HEK293 (cell line): Measurements from ENCODE around the gene SPECC1L.

Source experiments
- GFI1B ChIP-seq: fragments of 450-650 bp; formaldehyde crosslinking; IDR thresholded peaks from 2 replicates; pipeline ENCODE4 v1.5.1; 2016; ENCODE audit warnings: missing biosample characterization, missing genetic modification characterization
- HOXD13 ChIP-seq: sonication (generic); formaldehyde crosslinking; IDR thresholded peaks from 2 replicates; pipeline ENCODE4 v1.8.0; 2022; ENCODE audit warnings: missing genetic modification reagents, borderline replicate concordance
- KLF10 ChIP-seq: fragments of 450-650 bp; IDR thresholded peaks from 2 replicates; pipeline ENCODE4 v1.5.1; 2018; ENCODE audit warnings: missing biosample characterization, mild to moderate bottlenecking, missing genetic modification characterization
- PRDM1 ChIP-seq: fragments of 450-650 bp; formaldehyde crosslinking; IDR thresholded peaks from 2 replicates; pipeline ENCODE4; 2016; ENCODE audit warnings: missing biosample characterization, missing genetic modification characterization
- REPIN1 ChIP-seq: fragments of 450-650 bp; formaldehyde crosslinking; IDR thresholded peaks from 2 replicates; pipeline ENCODE4 v1.5.1; 2017; ENCODE audit warnings: missing biosample characterization, missing genetic modification characterization, low read depth
- TRIM28 ChIP-seq: IDR thresholded peaks from 2 replicates; pipeline ENCODE4 v1.6.1; 2011; ENCODE audit warnings: low read length, control low read depth, borderline replicate concordance
- ZBTB1 ChIP-seq: fragments of 450-650 bp; formaldehyde crosslinking; IDR thresholded peaks from 2 replicates; pipeline ENCODE4 v1.5.1; 2016; ENCODE audit warnings: missing biosample characterization, missing genetic modification characterization
- ZNF10 ChIP-seq: fragments of 450-650 bp; formaldehyde crosslinking; IDR thresholded peaks from 2 replicates; pipeline ENCODE4 v1.5.1; 2017; ENCODE audit warnings: missing biosample characterization, missing genetic modification characterization
- ZNF114 ChIP-seq: fragments of 450-650 bp; formaldehyde crosslinking; IDR thresholded peaks from 2 replicates; pipeline ENCODE4 v1.5.0; 2017; ENCODE audit warnings: missing biosample characterization, missing genetic modification characterization
- ZNF16 ChIP-seq: fragments of 450-650 bp; formaldehyde crosslinking; IDR thresholded peaks from 2 replicates; pipeline ENCODE4 v1.5.1; 2016; ENCODE audit warnings: low read depth, missing biosample characterization, missing genetic modification characterization
- ZNF23 ChIP-seq: fragments of 450-650 bp; formaldehyde crosslinking; IDR thresholded peaks from 2 replicates; pipeline ENCODE4 v1.5.1; 2016; ENCODE audit warnings: missing biosample characterization, missing genetic modification characterization, borderline replicate concordance
- ZNF37A ChIP-seq: fragments of 450-650 bp; IDR thresholded peaks from 2 replicates; pipeline ENCODE4 v1.5.1; 2018; ENCODE audit warnings: missing biosample characterization, missing genetic modification characterization
- ZNF416 ChIP-seq: fragments of 450-650 bp; formaldehyde crosslinking; IDR thresholded peaks from 2 replicates; pipeline ENCODE4 v1.5.1; 2016; ENCODE audit warnings: missing biosample characterization, missing genetic modification characterization
- ZNF514 ChIP-seq: fragments of 450-650 bp; formaldehyde crosslinking; IDR thresholded peaks from 2 replicates; pipeline ENCODE4 v1.5.1; 2016; ENCODE audit warnings: missing biosample characterization, missing genetic modification characterization
- ZNF521 ChIP-seq: fragments of 450-650 bp; formaldehyde crosslinking; IDR thresholded peaks from 2 replicates; pipeline ENCODE4 v1.5.1; 2017; ENCODE audit warnings: missing biosample characterization, mild to moderate bottlenecking, missing genetic modification characterization
- ZNF548 ChIP-seq: fragments of 450-650 bp; formaldehyde crosslinking; IDR thresholded peaks from 2 replicates; pipeline ENCODE4 v1.5.1; 2016; ENCODE audit warnings: missing biosample characterization, missing genetic modification characterization
- ZNF660 ChIP-seq: fragments of 450-650 bp; IDR thresholded peaks from 2 replicates; pipeline ENCODE4 v1.5.1; 2018; ENCODE audit warnings: missing biosample characterization, mild to moderate bottlenecking, missing genetic modification characterization
- ZNF664 ChIP-seq: fragments of 450-650 bp; formaldehyde crosslinking; IDR thresholded peaks from 2 replicates; pipeline ENCODE4 v1.5.1; 2016; ENCODE audit warnings: missing biosample characterization, missing genetic modification characterization
- ZNF777 ChIP-seq: fragments of 450-650 bp; formaldehyde crosslinking; IDR thresholded peaks from 2 replicates; pipeline ENCODE4 v1.5.1; 2017; ENCODE audit warnings: missing biosample characterization, missing genetic modification characterization, borderline replicate concordance
- ZNF837 ChIP-seq: fragments of 450-650 bp; formaldehyde crosslinking; IDR thresholded peaks from 2 replicates; pipeline ENCODE4 v1.5.1; 2016; ENCODE audit warnings: missing biosample characterization, missing genetic modification characterization
- TF ChIP-seq, protein P1 (sequence below): fragments of 450-650 bp; formaldehyde crosslinking; IDR thresholded peaks from 2 replicates; pipeline ENCODE4 v1.5.1; 2016; ENCODE audit warnings: missing biosample characterization, missing genetic modification characterization
- TF ChIP-seq, protein P2 (sequence below): fragments of 450-650 bp; formaldehyde crosslinking; IDR thresholded peaks from 2 replicates; pipeline ENCODE4 v1.5.1; 2016; ENCODE audit warnings: missing biosample characterization, missing genetic modification characterization
- TF ChIP-seq, protein P3 (sequence below): fragments of 450-650 bp; formaldehyde crosslinking; IDR thresholded peaks from 2 replicates; pipeline ENCODE4 v1.5.1; 2016; ENCODE audit warnings: missing biosample characterization, missing genetic modification characterization
- TF ChIP-seq, protein P4 (sequence below): fragments of 450-650 bp; formaldehyde crosslinking; IDR thresholded peaks from 2 replicates; pipeline ENCODE4 v1.5.1; 2016; ENCODE audit warnings: missing biosample characterization, missing genetic modification characterization
- TF ChIP-seq, protein P5 (sequence below): fragments of 450-650 bp; formaldehyde crosslinking; IDR thresholded peaks from 2 replicates; pipeline ENCODE4 v1.5.1; 2016; ENCODE audit warnings: missing biosample characterization, missing genetic modification characterization, borderline replicate concordance
- TF ChIP-seq, protein P6 (sequence below): fragments of 450-650 bp; formaldehyde crosslinking; IDR thresholded peaks from 2 replicates; pipeline ENCODE4 v1.5.1; 2016; ENCODE audit warnings: missing biosample characterization, missing genetic modification characterization
- TF ChIP-seq, protein P7 (sequence below): fragments of 450-650 bp; formaldehyde crosslinking; IDR thresholded peaks from 2 replicates; pipeline ENCODE4 v1.5.1; 2016; ENCODE audit warnings: missing biosample characterization, missing genetic modification characterization

The SPECC1L gene

DNA sequence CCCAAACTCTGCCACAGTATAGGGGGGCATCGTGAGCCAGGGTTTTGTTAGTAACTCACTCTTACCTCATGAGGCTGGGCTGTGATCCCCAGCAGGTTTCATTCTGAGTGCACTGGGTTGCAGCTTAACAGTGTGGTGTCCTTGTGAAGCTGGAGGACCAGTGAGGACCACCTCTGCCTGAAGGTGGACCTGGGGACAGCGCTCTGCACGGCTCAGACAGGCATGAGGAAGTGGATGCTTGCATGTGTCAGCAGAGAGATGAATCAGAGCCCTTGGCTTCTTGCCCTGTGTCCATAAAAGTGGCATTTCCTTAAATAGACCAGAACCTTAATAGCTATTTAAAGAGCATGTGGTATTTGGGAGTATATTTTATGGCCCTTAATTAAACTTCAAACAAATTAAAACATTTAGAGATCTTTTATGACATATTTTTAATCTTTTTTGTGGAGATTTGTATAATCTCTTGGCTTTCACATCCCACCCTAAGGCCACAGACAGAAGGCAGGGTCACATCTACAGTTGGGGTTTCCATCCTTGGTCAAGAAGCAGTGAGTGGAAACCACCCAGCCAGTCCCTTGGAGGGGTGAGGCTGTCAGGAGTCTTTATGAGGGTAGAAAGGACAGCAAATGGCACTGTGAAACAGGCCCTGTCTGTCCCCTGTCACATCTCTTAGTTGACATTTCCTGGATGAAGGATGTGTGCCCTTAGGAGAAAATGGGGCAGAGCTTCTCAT is 132.0 kb downstream of the SPECC1L start (continued):
- no peak for TF ChIP-seq ZNF416
- TF ChIP-seq ZNF114: no peak
- no peak for TF ChIP-seq ZNF10 (tag by site-specific recombination)
- TF ChIP-seq ZNF23 (tag by site-specific recombination): no peak
- TF ChIP-seq, protein P1, sequence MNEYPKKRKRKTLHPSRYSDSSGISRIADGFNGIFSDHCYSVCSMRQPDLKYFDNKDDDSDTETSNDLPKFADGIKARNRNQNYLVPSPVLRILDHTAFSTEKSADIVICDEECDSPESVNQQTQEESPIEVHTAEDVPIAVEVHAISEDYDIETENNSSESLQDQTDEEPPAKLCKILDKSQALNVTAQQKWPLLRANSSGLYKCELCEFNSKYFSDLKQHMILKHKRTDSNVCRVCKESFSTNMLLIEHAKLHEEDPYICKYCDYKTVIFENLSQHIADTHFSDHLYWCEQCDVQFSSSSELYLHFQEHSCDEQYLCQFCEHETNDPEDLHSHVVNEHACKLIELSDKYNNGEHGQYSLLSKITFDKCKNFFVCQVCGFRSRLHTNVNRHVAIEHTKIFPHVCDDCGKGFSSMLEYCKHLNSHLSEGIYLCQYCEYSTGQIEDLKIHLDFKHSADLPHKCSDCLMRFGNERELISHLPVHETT: peak; percentile 85
- no peak for TF ChIP-seq ZNF16
- TF ChIP-seq ZNF521 (tag by site-specific recombination): no peak
- 0 out of 2 replicates have a peak, but pooled peaks have one; percentile 22 for TF ChIP-seq ZNF660 (tag by site-specific recombination)
- no peak for TF ChIP-seq ZNF37A
- no peak for TF ChIP-seq ZNF548 (tag by site-specific recombination)
- TF ChIP-seq, protein P2, sequence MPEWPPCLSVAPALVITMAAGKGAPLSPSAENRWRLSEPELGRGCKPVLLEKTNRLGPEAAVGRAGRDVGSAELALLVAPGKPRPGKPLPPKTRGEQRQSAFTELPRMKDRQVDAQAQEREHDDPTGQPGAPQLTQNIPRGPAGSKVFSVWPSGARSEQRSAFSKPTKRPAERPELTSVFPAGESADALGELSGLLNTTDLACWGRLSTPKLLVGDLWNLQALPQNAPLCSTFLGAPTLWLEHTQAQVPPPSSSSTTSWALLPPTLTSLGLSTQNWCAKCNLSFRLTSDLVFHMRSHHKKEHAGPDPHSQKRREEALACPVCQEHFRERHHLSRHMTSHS (tag by site-specific recombination): no peak
- no peak for TF ChIP-seq KLF10
- no peak for TF ChIP-seq REPIN1 (tag by site-specific recombination)
- TF ChIP-seq, protein P3, sequence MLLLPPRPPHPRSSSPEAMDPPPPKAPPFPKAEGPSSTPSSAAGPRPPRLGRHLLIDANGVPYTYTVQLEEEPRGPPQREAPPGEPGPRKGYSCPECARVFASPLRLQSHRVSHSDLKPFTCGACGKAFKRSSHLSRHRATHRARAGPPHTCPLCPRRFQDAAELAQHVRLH: peak; percentile 45; the same call in 1 of the 2 replicates
- TF ChIP-seq ZNF837 (tag by site-specific recombination): no peak
- peak; percentile 68; the same call in 1 of the 2 replicates for TF ChIP-seq HOXD13 (CRISPR knock-in tag)
- no peak; the same call in 1 of the 2 replicates for TF ChIP-seq TRIM28
- TF ChIP-seq, protein P4, sequence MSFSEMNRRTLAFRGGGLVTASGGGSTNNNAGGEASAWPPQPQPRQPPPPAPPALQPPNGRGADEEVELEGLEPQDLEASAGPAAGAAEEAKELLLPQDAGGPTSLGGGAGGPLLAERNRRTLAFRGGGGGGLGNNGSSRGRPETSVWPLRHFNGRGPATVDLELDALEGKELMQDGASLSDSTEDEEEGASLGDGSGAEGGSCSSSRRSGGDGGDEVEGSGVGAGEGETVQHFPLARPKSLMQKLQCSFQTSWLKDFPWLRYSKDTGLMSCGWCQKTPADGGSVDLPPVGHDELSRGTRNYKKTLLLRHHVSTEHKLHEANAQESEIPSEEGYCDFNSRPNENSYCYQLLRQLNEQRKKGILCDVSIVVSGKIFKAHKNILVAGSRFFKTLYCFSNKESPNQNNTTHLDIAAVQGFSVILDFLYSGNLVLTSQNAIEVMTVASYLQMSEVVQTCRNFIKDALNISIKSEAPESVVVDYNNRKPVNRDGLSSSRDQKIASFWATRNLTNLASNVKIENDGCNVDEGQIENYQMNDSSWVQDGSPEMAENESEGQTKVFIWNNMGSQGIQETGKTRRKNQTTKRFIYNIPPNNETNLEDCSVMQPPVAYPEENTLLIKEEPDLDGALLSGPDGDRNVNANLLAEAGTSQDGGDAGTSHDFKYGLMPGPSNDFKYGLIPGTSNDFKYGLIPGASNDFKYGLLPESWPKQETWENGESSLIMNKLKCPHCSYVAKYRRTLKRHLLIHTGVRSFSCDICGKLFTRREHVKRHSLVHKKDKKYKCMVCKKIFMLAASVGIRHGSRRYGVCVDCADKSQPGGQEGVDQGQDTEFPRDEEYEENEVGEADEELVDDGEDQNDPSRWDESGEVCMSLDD: no peak; the same call in 1 of the 2 replicates
- no peak for TF ChIP-seq ZNF514 (tag by site-specific recombination)
- TF ChIP-seq ZNF664 (tag by site-specific recombination): no peak
- TF ChIP-seq, protein P5, sequence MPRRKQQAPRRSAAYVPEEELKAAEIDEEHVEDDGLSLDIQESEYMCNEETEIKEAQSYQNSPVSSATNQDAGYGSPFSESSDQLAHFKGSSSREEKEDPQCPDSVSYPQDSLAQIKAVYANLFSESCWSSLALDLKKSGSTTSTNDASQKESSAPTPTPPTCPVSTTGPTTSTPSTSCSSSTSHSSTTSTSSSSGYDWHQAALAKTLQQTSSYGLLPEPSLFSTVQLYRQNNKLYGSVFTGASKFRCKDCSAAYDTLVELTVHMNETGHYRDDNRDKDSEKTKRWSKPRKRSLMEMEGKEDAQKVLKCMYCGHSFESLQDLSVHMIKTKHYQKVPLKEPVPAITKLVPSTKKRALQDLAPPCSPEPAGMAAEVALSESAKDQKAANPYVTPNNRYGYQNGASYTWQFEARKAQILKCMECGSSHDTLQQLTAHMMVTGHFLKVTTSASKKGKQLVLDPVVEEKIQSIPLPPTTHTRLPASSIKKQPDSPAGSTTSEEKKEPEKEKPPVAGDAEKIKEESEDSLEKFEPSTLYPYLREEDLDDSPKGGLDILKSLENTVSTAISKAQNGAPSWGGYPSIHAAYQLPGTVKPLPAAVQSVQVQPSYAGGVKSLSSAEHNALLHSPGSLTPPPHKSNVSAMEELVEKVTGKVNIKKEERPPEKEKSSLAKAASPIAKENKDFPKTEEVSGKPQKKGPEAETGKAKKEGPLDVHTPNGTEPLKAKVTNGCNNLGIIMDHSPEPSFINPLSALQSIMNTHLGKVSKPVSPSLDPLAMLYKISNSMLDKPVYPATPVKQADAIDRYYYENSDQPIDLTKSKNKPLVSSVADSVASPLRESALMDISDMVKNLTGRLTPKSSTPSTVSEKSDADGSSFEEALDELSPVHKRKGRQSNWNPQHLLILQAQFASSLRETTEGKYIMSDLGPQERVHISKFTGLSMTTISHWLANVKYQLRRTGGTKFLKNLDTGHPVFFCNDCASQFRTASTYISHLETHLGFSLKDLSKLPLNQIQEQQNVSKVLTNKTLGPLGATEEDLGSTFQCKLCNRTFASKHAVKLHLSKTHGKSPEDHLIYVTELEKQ: peak; percentile 85
- TF ChIP-seq, protein P6, sequence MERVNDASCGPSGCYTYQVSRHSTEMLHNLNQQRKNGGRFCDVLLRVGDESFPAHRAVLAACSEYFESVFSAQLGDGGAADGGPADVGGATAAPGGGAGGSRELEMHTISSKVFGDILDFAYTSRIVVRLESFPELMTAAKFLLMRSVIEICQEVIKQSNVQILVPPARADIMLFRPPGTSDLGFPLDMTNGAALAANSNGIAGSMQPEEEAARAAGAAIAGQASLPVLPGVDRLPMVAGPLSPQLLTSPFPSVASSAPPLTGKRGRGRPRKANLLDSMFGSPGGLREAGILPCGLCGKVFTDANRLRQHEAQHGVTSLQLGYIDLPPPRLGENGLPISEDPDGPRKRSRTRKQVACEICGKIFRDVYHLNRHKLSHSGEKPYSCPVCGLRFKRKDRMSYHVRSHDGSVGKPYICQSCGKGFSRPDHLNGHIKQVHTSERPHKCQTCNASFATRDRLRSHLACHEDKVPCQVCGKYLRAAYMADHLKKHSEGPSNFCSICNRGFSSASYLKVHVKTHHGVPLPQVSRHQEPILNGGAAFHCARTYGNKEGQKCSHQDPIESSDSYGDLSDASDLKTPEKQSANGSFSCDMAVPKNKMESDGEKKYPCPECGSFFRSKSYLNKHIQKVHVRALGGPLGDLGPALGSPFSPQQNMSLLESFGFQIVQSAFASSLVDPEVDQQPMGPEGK: no peak
- 0 out of 2 replicates have a peak, but pooled peaks have one; percentile 52 for TF ChIP-seq ZBTB1 (tag by site-specific recombination)
- TF ChIP-seq, protein P7, sequence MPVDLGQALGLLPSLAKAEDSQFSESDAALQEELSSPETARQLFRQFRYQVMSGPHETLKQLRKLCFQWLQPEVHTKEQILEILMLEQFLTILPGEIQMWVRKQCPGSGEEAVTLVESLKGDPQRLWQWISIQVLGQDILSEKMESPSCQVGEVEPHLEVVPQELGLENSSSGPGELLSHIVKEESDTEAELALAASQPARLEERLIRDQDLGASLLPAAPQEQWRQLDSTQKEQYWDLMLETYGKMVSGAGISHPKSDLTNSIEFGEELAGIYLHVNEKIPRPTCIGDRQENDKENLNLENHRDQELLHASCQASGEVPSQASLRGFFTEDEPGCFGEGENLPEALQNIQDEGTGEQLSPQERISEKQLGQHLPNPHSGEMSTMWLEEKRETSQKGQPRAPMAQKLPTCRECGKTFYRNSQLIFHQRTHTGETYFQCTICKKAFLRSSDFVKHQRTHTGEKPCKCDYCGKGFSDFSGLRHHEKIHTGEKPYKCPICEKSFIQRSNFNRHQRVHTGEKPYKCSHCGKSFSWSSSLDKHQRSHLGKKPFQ (tag by site-specific recombination): no peak; the same call in 1 of the 2 replicates
- no peak for TF ChIP-seq PRDM1 (tag by site-specific recombination)
- TF ChIP-seq ZNF777 (tag by site-specific recombination): no peak
- peak; percentile 58; the same call in 1 of the 2 replicates for TF ChIP-seq GFI1B (tag by site-specific recombination)
